ENCODE results near the gene FARP1. TPM values are rescaled to one million over a fixed set of nuclear protein-coding genes. Genes with fewer than 3 reads are reported as not detected.

Gene FARP1
- total and polyA plus RNA-seq, 2 of the 8 experiments (the other 6 are each of a cell fraction or from before 2014, with no cell fraction given) = 24.7 to 104 TPM

DNA sequence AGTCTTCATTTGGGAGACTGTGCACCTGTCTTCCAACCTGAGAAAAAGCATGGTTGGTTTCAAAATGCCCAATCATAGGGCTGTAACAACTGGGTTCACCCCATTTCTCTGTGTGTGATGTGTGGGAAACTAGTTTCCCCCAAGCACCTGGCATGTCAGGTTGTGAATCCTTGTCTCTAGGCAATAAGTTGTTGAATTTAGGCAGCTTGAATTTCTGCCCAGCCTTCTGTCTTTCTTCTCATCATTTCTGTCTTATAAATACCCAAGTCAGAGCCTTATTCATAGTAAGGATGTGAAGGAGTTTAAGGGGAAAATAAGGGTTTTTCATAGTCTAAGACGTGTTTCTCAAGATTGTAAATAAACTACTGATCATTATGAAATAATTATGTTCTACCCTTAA is 204.9 kb downstream of the FARP1 start:
- Histone ChIP-seq H3K79me2 (ENCODE audit: control insufficient read depth in 1 of 2, insufficient read depth in 2 of 2, low read length in 2 of 2) (peaks cover 0 to 4% of the 10 kb centered on the region in 2 experiments; a peak in 1 of 4 replicates), H2BK12ac (ENCODE audit: low read depth, low read length) (no peak overlapping the region), H2AFZ (ENCODE audit: low read length) (no peak overlapping the region), H3K36me3 (ENCODE audit: control insufficient read depth in 2 of 4, insufficient read depth in 4 of 4, low read length in 3 of 4) (no peaks in the 10 kb centered on the region), H2AK5ac (ENCODE audit: low read depth, low read length) (no peak overlapping the region), H3K23me2 (ENCODE audit: low read depth, low read length) (no peaks in the 10 kb centered on the region), H4K5ac (ENCODE audit: insufficient read length, low read depth, low read length) (no peak overlapping the region), H2BK20ac (ENCODE audit: low read length) (no peak overlapping the region), H3K56ac (replicated peaks; ENCODE audit: insufficient read length, low read depth, low read length) (no peak overlapping the region), H3K9me3 (ENCODE audit: insufficient read depth in 2 of 2, low read depth in 1 of 2, low read length in 1 of 2) (no peaks in the 10 kb centered on the region), H3K4me2 (ENCODE audit: insufficient read depth in 1 of 2, low read depth in 2 of 2, low read length in 2 of 2) (no peak overlapping the region), H3K4me1 (replicated peaks in 1 of 4; ENCODE audit: control insufficient read depth in 3 of 4, insufficient read depth in 4 of 4, low read length in 3 of 4) (peaks cover 0 to 3% (median 0%) of the 10 kb centered on the region in 4 experiments; a peak in 4 of 7 replicates), H3K27me3 (replicated peaks in 1 of 4; ENCODE audit: control insufficient read depth in 3 of 4, extremely low read depth in 1 of 4, insufficient read depth in 3 of 4, low read length in 3 of 4) (no peaks in the 10 kb centered on the region), H4K8ac (ENCODE audit: extremely low read depth, insufficient read depth, low read length) (no peak overlapping the region), H3K23ac (ENCODE audit: insufficient read length) (no peak overlapping the region), H3K27ac (ENCODE audit: low read depth, low read length) (no peak overlapping the region), H3K4me3 (ENCODE audit: extremely low read depth in 1 of 4, insufficient read depth in 2 of 4, low read depth in 3 of 4, low read length in 4 of 4) (no peak overlapping the region), H4K91ac (replicated peaks; ENCODE audit: insufficient read length, low read length) (no peak overlapping the region), H3K4ac (replicated peaks; ENCODE audit: insufficient read length, low read depth, low read length) (no peak overlapping the region), H3K9ac (replicated peaks in 1 of 4; ENCODE audit: extremely low read depth in 1 of 4, low read depth in 3 of 4, low read length in 3 of 4) (no peak overlapping the region), H4K20me1 (replicated peaks in 1 of 2; ENCODE audit: control insufficient read depth in 1 of 2, insufficient read depth in 2 of 2, low read length in 2 of 2) (peaks cover 0 to 3% of the 10 kb centered on the region in 2 experiments), H3K79me1 (ENCODE audit: low read depth, low read length) (no peaks in the 10 kb centered on the region; the same call in 1 of the 2 replicates), H3K18ac (ENCODE audit: extremely low read depth, low read length) (no peak overlapping the region), H2BK15ac (ENCODE audit: low read length) (no peak overlapping the region), H2BK120ac (replicated peaks; ENCODE audit: low read depth, low read length) (no peak overlapping the region), H2BK5ac (ENCODE audit: low read depth, low read length) (no peak overlapping the region), H3K14ac (ENCODE audit: insufficient read length) (no peak overlapping the region)
- CTCF ChIA-PET (ENCODE audit: partially characterized antibody) = interaction anchor here (1.4 to 4.0 kb wide), 4 partner anchors 9 to 314 kb away, joined by 4 to 14 read pairs (median 10); no protein-coding TSS in a partner anchor
- WGBS, 2 experiments (ENCODE audit: extremely low coverage in 1 of 2, insufficient coverage in 1 of 2, insufficient read length in 1 of 2, insufficient replicate concordance in 2 of 2, low coverage in 1 of 2, low lambda C conversion rate in 2 of 2, missing lambda C conversion rate in 1 of 2) = 88% methylated on average over 1 of the region's 1 CpG; no CpG with 5 or more reads in 1 of the 2 experiments
- TF ChIP-seq NRF1 (IDR thresholded peaks at IDR 0.05; ENCODE audit: low read depth, low read length) (no peak), JUND (IDR thresholded peaks at IDR 0.05; ENCODE audit: low read length) (no peak), TCF12 (IDR thresholded peaks at IDR 0.05; ENCODE audit: low read depth, low read length) (no peak), EP300 (IDR thresholded peaks at IDR 0.05; ENCODE audit: borderline replicate concordance in 1 of 2, low read depth in 2 of 2, low read length in 2 of 2) (no peak), CREB1 (IDR thresholded peaks at IDR 0.05) (no peak), MAFK (IDR thresholded peaks at IDR 0.05; ENCODE audit: low read depth, low read length) (no peak), BRCA1 (IDR thresholded peaks at IDR 0.05; ENCODE audit: low read depth, low read length) (no peak), SP4 (IDR thresholded peaks at IDR 0.05; ENCODE audit: low read length) (no peak), HDAC6 (IDR thresholded peaks at IDR 0.05; ENCODE audit: low read depth, low read length) (no peak), EZH2 (IDR thresholded peaks at IDR 0.05; ENCODE audit: low read depth, low read length, severe bottlenecking) (no peak), TBP (IDR thresholded peaks at IDR 0.05; ENCODE audit: low read depth, low read length) (no peak)
- TF ChIP-seq, protein P1, sequence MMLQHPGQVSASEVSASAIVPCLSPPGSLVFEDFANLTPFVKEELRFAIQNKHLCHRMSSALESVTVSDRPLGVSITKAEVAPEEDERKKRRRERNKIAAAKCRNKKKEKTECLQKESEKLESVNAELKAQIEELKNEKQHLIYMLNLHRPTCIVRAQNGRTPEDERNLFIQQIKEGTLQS (IDR thresholded peaks at IDR 0.05; ENCODE audit: insufficient read depth, low read depth, low read length) = no peak
- DNase-seq (ENCODE audit: low read depth in 1 of 2, low spot score in 2 of 2) = no peak
- POLR2A ChIA-PET (ENCODE audit: partially characterized antibody) = no interaction called here
- FAIRE-seq = no peak

Measured in H1 (cell line).